HepG2 (cell line): ENCODE results near the gene SPARC. TPM values are rescaled to one million over a fixed set of nuclear protein-coding genes. Genes with fewer than 3 reads are reported as not detected.

Source experiments
- ATAC-seq: fragments of 200-7000 bp; cut with Tn5 transposase; 3 replicates; pipeline ENCODE4 v1.9.1; 2020; ENCODE audit warnings: mild to moderate bottlenecking, moderate library complexity
- BruUV-seq: library from RNA; stranded (reverse); fragments of 400-500 nt; replicated peaks from 2 replicates; lab custom pipeline; 2021; lab: Mats Ljungman, UMichigan
- CTCF ChIA-PET: fragments of 300-600 bp; formaldehyde crosslinking; extraction: SDS; loops from one replicate; lab custom pipeline; 2021; ENCODE audit warnings: low total read pairs, inconsistent platforms, low intra/inter-chr PET ratio; lab: Yijun Ruan, JAX
- POLR2A ChIA-PET: fragments of 350-600 bp; sonication (Branson Sonifier 250); formaldehyde crosslinking; loops from one replicate; lab custom pipeline; 2020; ENCODE audit warnings: antibody characterized with exemption, inconsistent platforms; lab: Yijun Ruan, JAX
- DNase-seq: peaks from one replicate; pipeline ENCODE4 v3.0.0-alpha.2; 2015; ENCODE audit warnings: low spot score
- FAIRE-seq: peaks from 3 replicates; lab custom pipeline; 2011; peaks lifted over from hg19 to GRCh38; lab: Jason Lieb, UNC
- H2AFZ ChIP-seq: one replicate; pipeline ENCODE4 v1.6.1; 2011; ENCODE audit warnings: low read length, inconsistent platforms
- H3K27ac ChIP-seq: fragments of 300-600 bp; 3 replicates; pipeline ENCODE4 v1.8.0; 2011; ENCODE audit warnings: mixed run types, mild to moderate bottlenecking, mixed read lengths, low read length, inconsistent platforms; ENCODE audit not compliant: insufficient read depth; ENCODE audit errors: extremely low read length
- H3K27me3 ChIP-seq, 2 experiments: fragments of 200-600 bp in 1 of 2; 2 replicates in 1 of 2; 3 replicates in 1 of 2; pipeline versions ENCODE4 v1.6.0 to v1.8.0; 2011; ENCODE audit warnings: low read length in 2 of 2, mild to moderate bottlenecking in 2 of 2, moderate library complexity in 2 of 2, inconsistent platforms in 1 of 2; ENCODE audit not compliant: insufficient read depth in 2 of 2, control insufficient read depth in 1 of 2
- H3K36me3 ChIP-seq, 2 experiments: fragments of 200-600 bp in 1 of 2; replicated peaks in 1 of 2; 2 replicates in 1 of 2; 3 replicates in 1 of 2; pipeline versions ENCODE4 v1.5.1 to v1.8.0; 2011; ENCODE audit warnings: low read length in 2 of 2, inconsistent platforms in 1 of 2; ENCODE audit not compliant: insufficient read depth in 2 of 2, control insufficient read depth in 1 of 2
- H3K4me1 ChIP-seq: 2 replicates; pipeline ENCODE4 v1.5.1; 2012; ENCODE audit warnings: low read length, inconsistent platforms; ENCODE audit not compliant: insufficient read depth
- H3K4me2 ChIP-seq: 2 replicates; pipeline ENCODE4 v1.6.0; 2011; ENCODE audit warnings: low read depth, low read length, inconsistent platforms
- H3K4me3 ChIP-seq, 3 experiments: fragments of 200-600 bp in 1 of 3; sonication (generic), shearing (Covaris generic) in 1 of 3; replicated peaks in 1 of 3; 2 replicates each; pipeline ENCODE4 v1.5.1; 2011 to 2016; ENCODE audit warnings: low read length in 3 of 3, inconsistent platforms in 2 of 3, low read depth in 2 of 3, mild to moderate bottlenecking in 2 of 3, control low read depth in 1 of 3, mixed read lengths in 1 of 3; ENCODE audit not compliant: insufficient read depth in 1 of 3
- H3K79me2 ChIP-seq: one replicate; pipeline ENCODE4 v1.6.1; 2011; ENCODE audit warnings: low read length, inconsistent platforms; ENCODE audit not compliant: insufficient read depth
- H3K9ac ChIP-seq: 2 replicates; pipeline ENCODE4 v1.6.0; 2011; ENCODE audit warnings: mild to moderate bottlenecking, low read depth, low read length, inconsistent platforms; ENCODE audit not compliant: insufficient read depth
- H3K9me3 ChIP-seq: 2 replicates; pipeline ENCODE4 v1.5.1; 2012; ENCODE audit warnings: mild to moderate bottlenecking, low read length
- H4K20me1 ChIP-seq: 2 replicates; pipeline ENCODE4 v1.6.0; 2011; ENCODE audit warnings: inconsistent platforms, mild to moderate bottlenecking, low read length, moderate library complexity; ENCODE audit not compliant: insufficient read depth
- DR1 ChIP-seq: sonication (generic); formaldehyde crosslinking; IDR thresholded peaks from 2 replicates; pipeline ENCODE4 v1.8.0; 2021; ENCODE audit warnings: mild to moderate bottlenecking, missing genetic modification reagents, inconsistent platforms
- KAT2B ChIP-seq: fragments of 150-350 bp; IDR thresholded peaks from 2 replicates; pipeline ENCODE4 v1.6.1; 2014; ENCODE audit warnings: low read depth, low read length, borderline replicate concordance
- NFE2L1 ChIP-seq: sonication (generic); formaldehyde crosslinking; IDR thresholded peaks from 2 replicates; pipeline ENCODE4 v1.4.0; 2020; ENCODE audit warnings: missing genetic modification reagents, mild to moderate bottlenecking, borderline replicate concordance
- PAF1 ChIP-seq: IDR thresholded peaks from 2 replicates; pipeline ENCODE4 v1.6.1; 2016; ENCODE audit warnings: missing genetic modification reagents, missing compliant biosample characterization
- SOX13 ChIP-seq, 3 experiments: fragments of 450-650 bp in 1 of 3; sonication (generic) in 1 of 3; formaldehyde crosslinking in 1 of 3; IDR thresholded peaks in 2 of 3; conservative IDR thresholded peaks in 1 of 3; 2 replicates each; pipeline versions ENCODE4 v1.5.0 to v1.6.1; 2016 to 2020; ENCODE audit warnings: antibody characterized with exemption in 1 of 3, mild to moderate bottlenecking in 1 of 3, missing compliant biosample characterization in 1 of 3, missing genetic modification reagents in 1 of 3, moderate library complexity in 1 of 3
- ZBTB7B ChIP-seq: sonication (generic); formaldehyde crosslinking; IDR thresholded peaks from 2 replicates; pipeline ENCODE4 v1.4.0; 2020; ENCODE audit warnings: missing genetic modification reagents
- ZNF230 ChIP-seq: sonication (generic); formaldehyde crosslinking; IDR thresholded peaks from 2 replicates; pipeline ENCODE4 v1.4.0; 2020; ENCODE audit warnings: mild to moderate bottlenecking, missing genetic modification reagents
- ZNF543 ChIP-seq: sonication (generic); formaldehyde crosslinking; IDR thresholded peaks from 2 replicates; pipeline ENCODE4 v1.4.0; 2020; ENCODE audit warnings: mild to moderate bottlenecking, missing genetic modification reagents
- ZNF737 ChIP-seq: sonication (generic); formaldehyde crosslinking; IDR thresholded peaks from 2 replicates; pipeline ENCODE4 v1.5.0; 2020; ENCODE audit warnings: missing genetic modification reagents, mild to moderate bottlenecking, borderline replicate concordance
- ZSCAN22 ChIP-seq: sonication (generic); formaldehyde crosslinking; IDR thresholded peaks from 2 replicates; pipeline ENCODE4 v1.4.0; 2020; ENCODE audit warnings: mild to moderate bottlenecking, missing genetic modification reagents
- WGBS: methylation state at CpG from one replicate; pipeline ENCODE4 v1.1.6; 2017; ENCODE audit warnings: low lambda C conversion rate; 5-methylcytosine and 5-hydroxymethylcytosine counted together
- in situ Hi-C: cut with HindIII; loops from 2 replicates; pipeline ENCODE4 v1.10.0; 2017; ENCODE audit warnings: low pct_unique_long_range_greater_than_20kb; ENCODE audit not compliant: extremely low pct_ligation_motif_present
- intact Hi-C: fragments of 100-400 bp; cut with micrococcal nuclease; formaldehyde crosslinking; loops from one replicate; pipeline ENCODE4 v1.10.0; 2022; ENCODE audit not compliant: unreplicated experiment
- polyA plus RNA-seq, 8 experiments: library from polyadenylated mRNA; depleted of rRNA in 3 of 8; stranded (reverse) in 7 of 8; unstranded in 1 of 8; fragments of >200 nt; fragmentation: Illumina TruSeq in 4 of 8; extraction: Trizol in 4 of 8; gene quantifications; 2 replicates each; pipeline versions ENCODE4 v1.2.1 to v1.2.3, GENCODE V29; 2011 to 2016; ENCODE audit warnings: low read depth in 4 of 8, missing spikeins in 1 of 8, mixed read lengths in 1 of 8; ENCODE audit not compliant: insufficient read depth in 1 of 8
- total RNA-seq, 5 experiments: library from RNA; depleted of rRNA; stranded (reverse); fragments of >200 nt; fragmentation: Illumina TruSeq; extraction: Trizol; gene quantifications; 2 replicates each; pipeline ENCODE4 v1.2.3, GENCODE V29; 2016; ENCODE audit warnings: low read depth in 1 of 5
- TF ChIP-seq, protein P1 (sequence below), 2 experiments: fragments of 450-650 bp in 1 of 2; sonication (generic) in 1 of 2; formaldehyde crosslinking; IDR thresholded peaks; 2 replicates each; pipeline versions ENCODE4 v1.5.0 to v1.8.0; 2020 to 2022; ENCODE audit warnings: mild to moderate bottlenecking in 1 of 2, missing genetic modification reagents in 1 of 2
- TF ChIP-seq, protein P2 (sequence below): sonication (generic); formaldehyde crosslinking; IDR thresholded peaks from 2 replicates; pipeline ENCODE4 v1.4.0; 2020; ENCODE audit warnings: missing genetic modification reagents, low read depth, mild to moderate bottlenecking, borderline replicate concordance

The SPARC gene
- total and polyA plus RNA-seq, 2 of the 13 experiments (the other 11 are each of a cell fraction or from before 2014, with no cell fraction given), result 76.7 to 192 TPM

DNA sequence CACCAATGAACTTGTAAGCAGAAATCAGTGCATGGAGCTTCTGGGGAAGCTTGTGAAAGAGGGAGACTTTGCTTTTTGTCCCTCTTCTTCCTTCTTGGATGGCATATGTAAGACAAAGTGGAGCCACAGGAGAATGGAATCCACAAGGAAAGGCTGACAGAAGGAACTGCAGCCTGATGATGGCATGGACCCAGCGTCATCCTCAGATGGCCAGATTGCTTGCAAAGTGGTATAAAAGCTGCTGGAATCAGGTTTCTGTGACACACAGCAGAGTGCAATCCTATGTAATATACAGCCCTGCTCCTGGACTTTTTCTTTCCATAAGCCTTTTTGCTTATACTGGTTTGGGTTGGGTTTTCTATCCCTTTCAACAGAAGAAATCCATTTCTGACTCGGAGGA, 31.4 kb upstream of the SPARC start:
- DNase-seq (no peak), ATAC-seq (no peak), FAIRE-seq (no peak)
- no peak overlapping the region for H3K4me2 ChIP-seq
- in situ Hi-C loops, result no loop called here
- no peak overlapping the region for H3K9ac ChIP-seq
- H3K79me2 ChIP-seq, result no peaks in the 10 kb centered on the region
- H3K9me3 ChIP-seq, result no peaks in the 10 kb centered on the region
- H3K4me1 ChIP-seq, result no peaks in the 10 kb centered on the region
- no peak overlapping the region for H2AFZ ChIP-seq
- POLR2A ChIA-PET, result no interaction called here
- WGBS, result 0% methylated on average over 2 of the region's 2 CpGs
- TF ChIP-seq KAT2B, result no peak
- TF ChIP-seq, all 625 proteins: peak for 0
- H3K36me3 ChIP-seq, result no peaks in the 10 kb centered on the region
- CTCF ChIA-PET, result interaction anchor here (3.5 kb wide), 1 partner anchor 59 kb away, joined by 38 read pairs; no protein-coding TSS in a partner anchor
- H3K27me3 ChIP-seq, result no peaks in the 10 kb centered on the region
- H4K20me1 ChIP-seq, result no peaks in the 10 kb centered on the region
- no peak overlapping the region for H3K4me3 ChIP-seq
- no TSS peak for BruUV-seq
- intact Hi-C loops, result loop anchor here (2.0 kb wide), 1 partner anchor 31 kb away; the partner anchor contains the start of gene SPARC
- H3K27ac ChIP-seq, result no peak overlapping the region

DNA sequence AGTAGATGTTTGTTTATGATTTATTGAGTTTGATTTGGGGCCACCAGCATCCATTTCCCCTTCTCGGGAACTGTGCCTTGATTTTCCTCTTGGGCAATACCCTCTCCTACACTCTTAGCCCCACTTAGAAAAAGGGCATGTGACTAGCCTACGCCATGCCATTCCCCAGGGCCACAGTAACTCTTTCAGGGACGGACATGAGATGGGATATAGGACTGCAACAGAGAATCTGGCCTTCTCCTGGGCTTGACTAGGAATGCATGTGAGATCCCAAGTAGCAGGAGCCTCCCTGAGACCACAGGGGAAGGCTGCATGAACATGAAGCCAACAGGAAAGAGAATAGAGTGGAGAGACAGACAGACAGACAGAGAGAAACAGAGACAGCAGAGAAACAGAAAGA, 30.7 kb upstream of the SPARC start:
- WGBS, result 6% methylated on average over 3 of the region's 3 CpGs

More for the DNA sequence above, 30.7 kb upstream of the SPARC start:
- Histone ChIP-seq H2AFZ (no peak overlapping the region), H4K20me1 (no peaks in the 10 kb centered on the region), H3K4me1 (no peaks in the 10 kb centered on the region), H3K27ac (no peak overlapping the region), H3K9ac (no peak overlapping the region), H3K36me3 (no peaks in the 10 kb centered on the region), H3K4me3 (no peak overlapping the region), H3K27me3 (no peaks in the 10 kb centered on the region), H3K9me3 (no peaks in the 10 kb centered on the region), H3K79me2 (no peaks in the 10 kb centered on the region), H3K4me2 (no peak overlapping the region)
- DNase-seq (no peak), FAIRE-seq (no peak), ATAC-seq (no peak)
- in situ Hi-C loops (no loop called here), intact Hi-C loops (no loop called here)
- BruUV-seq, result no TSS peak
- POLR2A ChIA-PET, result no interaction called here
- TF ChIP-seq ZSCAN22 (CRISPR knock-in tag) (no peak), ZBTB7B (no peak), NFE2L1 (CRISPR knock-in tag) (no peak), ZNF543 (no peak), ZNF230 (no peak), ZNF737 (CRISPR knock-in tag) (no peak), PAF1 (CRISPR knock-in tag) (no peak), DR1 (CRISPR knock-in tag) (no peak), SOX13 (IDR thresholded peaks at IDR 0.05) (no peak), SOX13 (CRISPR knock-in tag; conservative IDR thresholded peaks at IDR 0.05 in 1 of 2, IDR thresholded peaks at IDR 0.05 in 1 of 2) (no peak)
- TF ChIP-seq, protein P1, sequence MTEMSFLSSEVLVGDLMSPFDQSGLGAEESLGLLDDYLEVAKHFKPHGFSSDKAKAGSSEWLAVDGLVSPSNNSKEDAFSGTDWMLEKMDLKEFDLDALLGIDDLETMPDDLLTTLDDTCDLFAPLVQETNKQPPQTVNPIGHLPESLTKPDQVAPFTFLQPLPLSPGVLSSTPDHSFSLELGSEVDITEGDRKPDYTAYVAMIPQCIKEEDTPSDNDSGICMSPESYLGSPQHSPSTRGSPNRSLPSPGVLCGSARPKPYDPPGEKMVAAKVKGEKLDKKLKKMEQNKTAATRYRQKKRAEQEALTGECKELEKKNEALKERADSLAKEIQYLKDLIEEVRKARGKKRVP (CRISPR knock-in tag; IDR thresholded peaks at IDR 0.05), result no peak
- TF ChIP-seq, protein P2, sequence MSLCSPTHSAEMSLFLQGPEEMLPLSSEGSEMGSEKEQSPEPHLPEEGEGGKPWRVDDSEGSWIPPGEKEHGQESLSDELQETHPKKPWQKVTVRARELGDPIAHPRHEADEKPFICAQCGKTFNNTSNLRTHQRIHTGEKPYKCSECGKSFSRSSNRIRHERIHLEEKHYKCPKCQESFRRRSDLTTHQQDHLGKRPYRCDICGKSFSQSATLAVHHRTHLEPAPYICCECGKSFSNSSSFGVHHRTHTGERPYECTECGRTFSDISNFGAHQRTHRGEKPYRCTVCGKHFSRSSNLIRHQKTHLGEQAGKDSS (CRISPR knock-in tag), result no peak
- CTCF ChIA-PET, result interaction anchor here (3.5 kb wide), 1 partner anchor 58 kb away, joined by 38 read pairs; no protein-coding TSS in a partner anchor
